Stomach (tissue), 9 donors: ENCODE results near the gene GMDS. TPM values are rescaled to one million over a fixed set of nuclear protein-coding genes. Genes with fewer than 3 reads are reported as not detected.

ENCODE experiments used
- DNase-seq, 2 donors: peaks; one replicate each; pipeline versions ENCODE4 v3.0.0 to v3.0.0-alpha.2; 2013 to 2019
- H3K27ac ChIP-seq, 5 donors: fragments of 200-600 bp in 4 of 5; sonication (generic) in 4 of 5; one replicate each; pipeline ENCODE4 v1.5.1; 2013 to 2019; ENCODE audit warnings: mild to moderate bottlenecking in 1 of 5, moderate library complexity in 1 of 5
- H3K27me3 ChIP-seq, 3 donors: fragments of 200-600 bp; sonication (generic); one replicate each; pipeline ENCODE4 v1.5.1; 2017 to 2019; ENCODE audit warnings: mixed run types in 1 of 3
- H3K36me3 ChIP-seq, 4 donors: fragments of 200-600 bp; sonication (generic); 1 replicate in 3 of 4; 2 replicates in 1 of 4; pipeline ENCODE4 v1.5.1; 2016 to 2019
- H3K4me1 ChIP-seq, 4 donors: fragments of 200-600 bp; sonication (generic); one replicate each; pipeline ENCODE4 v1.5.1; 2016 to 2019
- H3K4me3 ChIP-seq, 4 donors: fragments of 200-600 bp; sonication (generic) in 3 of 4; one replicate each; pipeline ENCODE4 v1.5.1; 2016 to 2019; ENCODE audit warnings: mild to moderate bottlenecking in 1 of 4
- H3K9me3 ChIP-seq, 4 donors: fragments of 200-600 bp; sonication (generic); one replicate each; pipeline ENCODE4 v1.5.1; 2016 to 2019
- CTCF ChIP-seq, 7 experiments: fragments of 450-650 bp in 4 of 7; fragments of 200-600 bp in 3 of 7; sonication (generic) in 3 of 7; IDR thresholded peaks; one replicate each; pipeline ENCODE4 v1.5.1; 2016 to 2019; ENCODE audit warnings: antibody characterized with exemption in 7 of 7, control low read depth in 2 of 7, mild to moderate bottlenecking in 1 of 7
- EP300 ChIP-seq: sonication (generic); formaldehyde crosslinking; IDR thresholded peaks from one replicate; pipeline ENCODE4 v1.6.1; 2017; ENCODE audit warnings: antibody characterized with exemption
- POLR2A ChIP-seq, 4 donors: fragments of 450-650 bp; IDR thresholded peaks; one replicate each; pipeline ENCODE4 v1.6.1; 2016; ENCODE audit warnings: antibody characterized with exemption in 4 of 4, control low read depth in 2 of 4, mild to moderate bottlenecking in 1 of 4, moderate library complexity in 1 of 4
- POLR2AphosphoS5 ChIP-seq, 3 donors: sonication (generic); formaldehyde crosslinking; IDR thresholded peaks; one replicate each; pipeline ENCODE4 v1.6.1; 2016; ENCODE audit warnings: antibody characterized with exemption in 3 of 3
- WGBS, 5 donors: extraction: QIAGEN DNeasy Blood & Tissue Kit in 3 of 5; methylation state at CpG; one replicate each; pipeline versions ENCODE4 v1.1.5 to v1.1.7; 2013 to 2018; 5-methylcytosine and 5-hydroxymethylcytosine counted together
- intact Hi-C: fragments of 100-400 bp; cut with DNase I; formaldehyde crosslinking; loops from one replicate; pipeline ENCODE4 v1.15.1; 2023; ENCODE audit warnings: low total_unique reads
- polyA plus RNA-seq, 3 donors: library from polyadenylated mRNA; stranded (reverse); fragments of 200-250 nt; gene quantifications; one replicate each; pipeline ENCODE4 v1.2.3, GENCODE V29; 2013
- total RNA-seq, 5 donors: library from RNA; depleted of rRNA; stranded (reverse); fragments of >200 nt; gene quantifications; one replicate each; pipeline versions ENCODE4 v1.1.0 to v1.2.3, GENCODE V29; 2014 to 2016
- donor health status: healthy with polysubstance abuse.
- donor health status: Bipolar disorder and iron deficiency.
- donor health status: healthy.

Gene GMDS
- total and polyA plus RNA-seq, 8 donors: 83.7 to 262 (median 121) TPM

- no peak for TF ChIP-seq POLR2A (IDR thresholded peaks at IDR 0.05)
- TF ChIP-seq EP300: no peak
- no peak for TF ChIP-seq CTCF (IDR thresholded peaks at IDR 0.05)
- TF ChIP-seq POLR2AphosphoS5 (IDR thresholded peaks at IDR 0.05): no peak
- peak overlapping the region in 1 of 5 donors; percentile 15 for H3K27ac ChIP-seq
- H3K36me3 ChIP-seq: no peaks in the 10 kb centered on the region
- no peak for DNase-seq
- H3K4me1 ChIP-seq: peaks cover 17 to 86% (median 25%) of the 10 kb centered on the region in 4 donors
- H3K9me3 ChIP-seq: no peaks in the 10 kb centered on the region
- intact Hi-C loops: no loop called here
- H3K4me3 ChIP-seq: no peak overlapping the region
- whole genome bisulfite sequencing, 5 donors: 68 to 84% (median 72%) methylated on average over 2 of the region's 2 CpGs
- no peaks in the 10 kb centered on the region for H3K27me3 ChIP-seq
Observed at GRCh38 chr6:2228392-2228791, 17.0 kb downstream of the GMDS start.

GRCh38 chr6:2226775-2227174, 18.6 kb downstream of the GMDS start:
- TF ChIP-seq POLR2A (IDR thresholded peaks at IDR 0.05) (no peak), EP300 (no peak), POLR2AphosphoS5 (IDR thresholded peaks at IDR 0.05) (no peak), CTCF (IDR thresholded peaks at IDR 0.05) (no peak)
- WGBS, 5 donors: 66 to 81% (median 75%) methylated on average over 2 of the region's 2 CpGs
- peaks cover 28 to 91% (median 32%) of the 10 kb centered on the region in 4 donors for H3K4me1 ChIP-seq
- no peaks in the 10 kb centered on the region for H3K36me3 ChIP-seq
- no peaks in the 10 kb centered on the region for H3K27me3 ChIP-seq
- H3K9me3 ChIP-seq: no peaks in the 10 kb centered on the region
- H3K27ac ChIP-seq: peak overlapping the region in 3 of 5 donors; percentile 68 to 84 (median 76)
- no peak overlapping the region for H3K4me3 ChIP-seq
- intact Hi-C loops: no loop called here
- DNase-seq: no peak

- peaks cover 25 to 90% (median 29%) of the 10 kb centered on the region in 4 donors for H3K4me1 ChIP-seq
- H3K27ac ChIP-seq: peak overlapping the region; percentile 59 to 84 (median 68)
- no peaks in the 10 kb centered on the region for H3K9me3 ChIP-seq
- H3K4me3 ChIP-seq: no peak overlapping the region
- DNase-seq: peak; percentile 56 to 75
- H3K36me3 ChIP-seq: no peaks in the 10 kb centered on the region
- WGBS, 5 donors: 25 to 56% (median 39%) methylated on average over 6 of the region's 6 CpGs
- intact Hi-C loops: no loop called here
- TF ChIP-seq CTCF (IDR thresholded peaks at IDR 0.05) (no peak), POLR2AphosphoS5 (IDR thresholded peaks at IDR 0.05) (peak in 2 of 3 donors; percentile 60 to 74)
- H3K27me3 ChIP-seq: no peaks in the 10 kb centered on the region
Observed at GRCh38 chr6:2225422-2226392, 19.7 kb downstream of the GMDS start.

GRCh38 chr6:2224847-2225382, 20.5 kb downstream of the GMDS start:
- Histone ChIP-seq H3K4me3 (no peak overlapping the region), H3K4me1 (peaks cover 22 to 87% (median 27%) of the 10 kb centered on the region in 4 donors), H3K27ac (peak overlapping the region; percentile 40 to 84 (median 68)), H3K27me3 (no peaks in the 10 kb centered on the region), H3K36me3 (no peaks in the 10 kb centered on the region), H3K9me3 (no peaks in the 10 kb centered on the region)
- intact Hi-C loops: no loop called here
- no peak for DNase-seq
- TF ChIP-seq POLR2AphosphoS5 (IDR thresholded peaks at IDR 0.05) (no peak), EP300 (no peak), CTCF (IDR thresholded peaks at IDR 0.05) (no peak), POLR2A (IDR thresholded peaks at IDR 0.05) (no peak)
- 73 to 83% (median 77%) methylated on average over 11 of the region's 11 CpGs for WGBS, 5 donors
